ENCODE results near the gene TSC2. TPM values are rescaled to one million over a fixed set of nuclear protein-coding genes. Genes with fewer than 3 reads are reported as not detected.

The TSC2 gene
- polyA plus RNA-seq, 1 donor (not counting 4 experiments of a cell fraction or from before 2014, with no cell fraction given): 22.6 TPM

DNA sequence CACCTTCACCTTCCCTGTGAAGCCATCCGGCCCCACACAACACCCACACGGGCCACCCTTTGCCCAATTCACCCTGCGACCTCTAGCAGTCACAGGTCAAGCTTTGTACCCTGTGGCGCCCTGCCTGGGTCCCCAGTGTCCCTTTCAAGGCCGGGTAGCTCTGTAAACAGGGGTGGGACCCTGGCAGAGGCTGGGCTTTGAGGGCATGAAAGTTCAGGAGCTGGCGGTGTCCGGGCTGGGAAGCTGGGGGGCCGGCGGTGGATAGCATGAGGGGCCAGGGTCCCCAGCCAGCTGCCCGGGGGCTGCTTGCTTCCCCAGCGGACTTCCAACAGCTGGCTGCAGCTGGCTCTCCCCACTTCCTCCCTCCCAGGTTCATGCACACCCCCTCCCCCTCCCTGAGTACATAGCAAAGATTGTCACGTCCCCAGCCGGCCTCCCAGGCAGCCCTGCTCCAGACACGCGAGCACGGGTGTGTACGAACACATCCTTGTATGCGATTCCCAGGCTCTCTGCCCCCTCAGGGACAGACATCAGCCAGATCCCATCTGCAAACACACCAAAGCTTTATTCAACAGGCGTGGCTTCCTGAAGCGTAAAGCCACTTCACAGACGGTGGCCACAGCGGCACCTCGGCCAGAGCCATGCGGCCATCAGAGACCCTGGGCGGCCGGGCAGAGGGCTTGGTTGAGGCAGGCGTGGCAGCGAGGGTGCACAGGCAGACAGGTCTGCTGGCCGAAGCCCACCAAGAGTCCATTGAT, 8.3 kb upstream of the TSC2 start:
- Histone ChIP-seq H3K36me3 (ENCODE audit: control insufficient read depth in 2 of 2, extremely low read depth in 1 of 2, insufficient read depth in 2 of 2, low read length in 2 of 2) (peaks cover 0 to 3% of the 10 kb centered on the region in 2 experiments), H3K9me1 (ENCODE audit: control insufficient read depth, extremely low read depth, insufficient read depth, low read length) (no peaks in the 10 kb centered on the region), H3K4me1 (ENCODE audit: control insufficient read depth, extremely low read depth, insufficient read depth, low read length) (no peaks in the 10 kb centered on the region), H3K27ac (ENCODE audit: control insufficient read depth, insufficient read depth, low read length) (no peak overlapping the region), H3K79me2 (ENCODE audit: control insufficient read depth, insufficient read depth, low read length) (no peaks in the 10 kb centered on the region), H3K4me2 (ENCODE audit: control insufficient read depth, extremely low read depth, insufficient read depth, low read depth, low read length) (no peak overlapping the region), H3K4me3 (ENCODE audit: control insufficient read depth in 2 of 3, extremely low read depth in 1 of 3, insufficient read depth in 2 of 3, low read depth in 1 of 3, low read length in 3 of 3) (no peak overlapping the region), H4K20me1 (ENCODE audit: control insufficient read depth, extremely low read depth, insufficient read depth, low read length) (no peaks in the 10 kb centered on the region), H3K9me3 (ENCODE audit: control insufficient read depth, low read depth, low read length) (no peaks in the 10 kb centered on the region), H3K27me3 (ENCODE audit: control insufficient read depth, extremely low read depth, insufficient read depth, low read length) (no peaks in the 10 kb centered on the region), H2AFZ (ENCODE audit: control insufficient read depth, low read length) (no peak overlapping the region), H3K9ac (ENCODE audit: control insufficient read depth, extremely low read depth, insufficient read depth, low read length) (no peak overlapping the region)
- TF ChIP-seq CTCF (optimal IDR thresholded peaks at IDR 0.05 in 1 of 3, IDR thresholded peaks at IDR 0.05 in 1 of 3, conservative IDR thresholded peaks at IDR 0.05 in 1 of 3; ENCODE audit: extremely low read depth in 1 of 3, insufficient read depth in 2 of 3, low read length in 3 of 3) (no peak), EZH2 (IDR thresholded peaks at IDR 0.05; ENCODE audit: low read length) (no peak)
- FAIRE-seq: no peak
- dilution Hi-C loops (cut with MboI; ENCODE audit: extremely low pct_ligation_motif_present, low sequenced_read_pairs): no loop called here
- no peak for DNase-seq (ENCODE audit: low read depth, low spot score)

GRCh38 chr16:2040041-2040786, 7.6 kb upstream of the TSC2 start:
- FAIRE-seq (no peak), DNase-seq (ENCODE audit: low read depth, low spot score) (no peak)
- Histone ChIP-seq H2AFZ (ENCODE audit: control insufficient read depth, low read length) (no peak overlapping the region), H3K4me1 (ENCODE audit: control insufficient read depth, extremely low read depth, insufficient read depth, low read length) (no peaks in the 10 kb centered on the region), H3K9ac (ENCODE audit: control insufficient read depth, extremely low read depth, insufficient read depth, low read length) (no peak overlapping the region), H3K4me3 (ENCODE audit: control insufficient read depth in 2 of 3, extremely low read depth in 1 of 3, insufficient read depth in 2 of 3, low read depth in 1 of 3, low read length in 3 of 3) (no peak overlapping the region), H3K9me3 (ENCODE audit: control insufficient read depth, low read depth, low read length) (no peaks in the 10 kb centered on the region), H3K79me2 (ENCODE audit: control insufficient read depth, insufficient read depth, low read length) (no peaks in the 10 kb centered on the region), H3K4me2 (ENCODE audit: control insufficient read depth, extremely low read depth, insufficient read depth, low read depth, low read length) (no peak overlapping the region), H3K36me3 (ENCODE audit: control insufficient read depth in 2 of 2, extremely low read depth in 1 of 2, insufficient read depth in 2 of 2, low read length in 2 of 2) (peaks cover 0 to 3% of the 10 kb centered on the region in 2 experiments), H3K27ac (ENCODE audit: control insufficient read depth, insufficient read depth, low read length) (no peak overlapping the region), H4K20me1 (ENCODE audit: control insufficient read depth, extremely low read depth, insufficient read depth, low read length) (no peaks in the 10 kb centered on the region), H3K27me3 (ENCODE audit: control insufficient read depth, extremely low read depth, insufficient read depth, low read length) (no peaks in the 10 kb centered on the region), H3K9me1 (ENCODE audit: control insufficient read depth, extremely low read depth, insufficient read depth, low read length) (no peaks in the 10 kb centered on the region)
- dilution Hi-C loops (cut with MboI; ENCODE audit: extremely low pct_ligation_motif_present, low sequenced_read_pairs): no loop called here
- TF ChIP-seq EZH2 (IDR thresholded peaks at IDR 0.05; ENCODE audit: low read length) (no peak), CTCF (optimal IDR thresholded peaks at IDR 0.05 in 1 of 3, IDR thresholded peaks at IDR 0.05 in 1 of 3, conservative IDR thresholded peaks at IDR 0.05 in 1 of 3; ENCODE audit: extremely low read depth in 1 of 3, insufficient read depth in 2 of 3, low read length in 3 of 3) (no peak)

Measured in keratinocyte (primary cell).